Panc1 (cell line): ENCODE measurements around the gene TAAR2. TPM values are rescaled to one million over a fixed set of nuclear protein-coding genes. Genes with fewer than 3 reads are reported as not detected.

Experiments used
- ATAC-seq: fragments of 200-7000 bp; cut with Tn5 transposase; 2 replicates; pipeline ENCODE4 v1.9.1; 2020; ENCODE audit warnings: mild to moderate bottlenecking, moderate library complexity
- BruUV-seq: library from RNA; stranded (reverse); fragments of 400-500 nt; replicated peaks from 2 replicates; lab custom pipeline; 2021; lab: Mats Ljungman, UMichigan
- CTCF ChIA-PET: fragments of 300-600 bp; sonication (Branson Sonifier 250); formaldehyde crosslinking; loops from one replicate; lab custom pipeline; 2022; ENCODE audit warnings: antibody characterized with exemption; lab: Charles Lee
- POLR2A ChIA-PET: fragments of 300-600 bp; sonication (Branson Sonifier 250); formaldehyde crosslinking; loops from one replicate; lab custom pipeline; 2022; ENCODE audit warnings: antibody characterized with exemption; lab: Charles Lee
- DNase-seq: peaks from one replicate; pipeline ENCODE4 v3.0.0-alpha.2; 2010; ENCODE audit warnings: low read depth, low spot score
- H3K27ac ChIP-seq: 2 replicates; pipeline ENCODE4 v1.5.1; 2011; ENCODE audit warnings: mild to moderate bottlenecking, low read length, inconsistent platforms
- H3K27me3 ChIP-seq: fragments of 200-500 bp; sonication (Bioruptor generic); 2 replicates; pipeline ENCODE4 v1.6.0; 2014; ENCODE audit warnings: low read length, inconsistent platforms; ENCODE audit not compliant: control insufficient read depth, insufficient read depth
- H3K36me3 ChIP-seq: fragments of 200-500 bp; sonication (Bioruptor generic); 2 replicates; pipeline ENCODE4 v1.5.1; 2014; ENCODE audit warnings: inconsistent platforms, mild to moderate bottlenecking, low read length, moderate library complexity; ENCODE audit not compliant: control insufficient read depth, insufficient read depth
- H3K4me1 ChIP-seq: 2 replicates; pipeline ENCODE4 v1.5.1; 2011; ENCODE audit warnings: inconsistent platforms, mild to moderate bottlenecking, low read length, moderate library complexity; ENCODE audit not compliant: control insufficient read depth, insufficient read depth
- H3K4me3 ChIP-seq, 2 experiments: 2 replicates each; pipeline ENCODE4 v1.5.1; 2011 to 2012; ENCODE audit warnings: low read depth in 2 of 2, low read length in 2 of 2, mild to moderate bottlenecking in 2 of 2, inconsistent platforms in 1 of 2, moderate library complexity in 1 of 2
- H3K9me3 ChIP-seq: fragments of 200-500 bp; sonication (Bioruptor generic); 2 replicates; pipeline ENCODE4 v1.5.1; 2014; ENCODE audit warnings: low read depth, mild to moderate bottlenecking, inconsistent platforms, low read length, moderate library complexity; ENCODE audit not compliant: control insufficient read depth, insufficient read depth
- POLR2AphosphoS5 ChIP-seq: IDR thresholded peaks from 2 replicates; pipeline ENCODE4 v1.6.1; 2012; ENCODE audit warnings: mild to moderate bottlenecking, low read depth, low read length, moderate library complexity
- REST ChIP-seq, 2 experiments: IDR thresholded peaks; 2 replicates each; pipeline ENCODE4 v1.6.1; 2011 to 2012; ENCODE audit warnings: low read depth in 2 of 2, control low read depth in 1 of 2, low read length in 1 of 2, mild to moderate bottlenecking in 1 of 2, moderate library complexity in 1 of 2; ENCODE audit not compliant: insufficient read depth in 1 of 2
- SIN3A ChIP-seq: IDR thresholded peaks from 2 replicates; pipeline ENCODE4 v1.6.1; 2012; ENCODE audit warnings: low read depth, mild to moderate bottlenecking, low read length, moderate library complexity, borderline replicate concordance; ENCODE audit not compliant: insufficient read depth
- TCF7L2 ChIP-seq: IDR thresholded peaks from 2 replicates; pipeline ENCODE4 v1.6.1; 2011; ENCODE audit warnings: mild to moderate bottlenecking, low read depth, low read length, inconsistent platforms
- in situ Hi-C: cut with HindIII; loops from 2 replicates; pipeline ENCODE4 v1.10.0; 2016; ENCODE audit warnings: low sequenced_read_pairs, low pct_unique_long_range_greater_than_20kb
- intact Hi-C: fragments of 100-400 bp; cut with micrococcal nuclease; formaldehyde crosslinking; loops from one replicate; pipeline ENCODE4 v1.10.0; 2022; ENCODE audit not compliant: unreplicated experiment
- total RNA-seq: library from RNA; stranded (reverse); gene quantifications from one replicate; pipeline ENCODE4 v1.2.1, GENCODE V29; 2021; ENCODE audit not compliant: unreplicated experiment
- TF ChIP-seq, protein P1 (sequence below): fragments of 450-650 bp; IDR thresholded peaks from 2 replicates; pipeline ENCODE4 v1.5.1; 2017; ENCODE audit warnings: mild to moderate bottlenecking

TAAR2 gene
- total RNA-seq, 1 experiment from 2014 or later = not detected

DNA sequence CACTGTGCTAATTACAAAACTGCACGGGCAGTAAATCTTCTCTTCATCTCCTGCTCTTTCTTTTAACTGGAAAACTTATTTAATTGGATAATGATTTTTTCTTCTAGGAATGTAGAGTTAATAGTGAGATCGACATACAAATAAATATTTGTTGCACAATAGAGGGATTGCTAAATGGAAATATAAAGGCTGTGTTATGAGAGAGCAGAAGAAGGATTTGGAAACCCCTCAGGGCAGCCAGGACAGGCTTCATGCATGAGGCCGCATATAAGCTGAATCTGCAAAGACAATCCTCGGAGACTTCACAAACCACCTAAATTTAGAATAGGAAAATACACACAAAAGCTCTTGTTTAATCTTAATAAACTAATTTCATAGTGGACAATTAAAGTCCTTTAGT lies 37.8 kb upstream of the TAAR2 start:
- H3K4me1 ChIP-seq = no peaks in the 10 kb centered on the region
- no peaks in the 10 kb centered on the region for H3K9me3 ChIP-seq
- no peaks in the 10 kb centered on the region for H3K36me3 ChIP-seq
- CTCF ChIA-PET = no interaction called here
- ATAC-seq = no peak
- H3K27me3 ChIP-seq = no peaks in the 10 kb centered on the region
- no peak overlapping the region for H3K27ac ChIP-seq
- POLR2A ChIA-PET = no interaction called here
- TF ChIP-seq SIN3A (no peak), TCF7L2 (no peak), REST (IDR thresholded peaks at IDR 0.05; ENCODE audit: insufficient read depth in 1 of 2, low read depth in 2 of 2, low read length in 1 of 2) (no peak), POLR2AphosphoS5 (no peak)
- TF ChIP-seq, protein P1, sequence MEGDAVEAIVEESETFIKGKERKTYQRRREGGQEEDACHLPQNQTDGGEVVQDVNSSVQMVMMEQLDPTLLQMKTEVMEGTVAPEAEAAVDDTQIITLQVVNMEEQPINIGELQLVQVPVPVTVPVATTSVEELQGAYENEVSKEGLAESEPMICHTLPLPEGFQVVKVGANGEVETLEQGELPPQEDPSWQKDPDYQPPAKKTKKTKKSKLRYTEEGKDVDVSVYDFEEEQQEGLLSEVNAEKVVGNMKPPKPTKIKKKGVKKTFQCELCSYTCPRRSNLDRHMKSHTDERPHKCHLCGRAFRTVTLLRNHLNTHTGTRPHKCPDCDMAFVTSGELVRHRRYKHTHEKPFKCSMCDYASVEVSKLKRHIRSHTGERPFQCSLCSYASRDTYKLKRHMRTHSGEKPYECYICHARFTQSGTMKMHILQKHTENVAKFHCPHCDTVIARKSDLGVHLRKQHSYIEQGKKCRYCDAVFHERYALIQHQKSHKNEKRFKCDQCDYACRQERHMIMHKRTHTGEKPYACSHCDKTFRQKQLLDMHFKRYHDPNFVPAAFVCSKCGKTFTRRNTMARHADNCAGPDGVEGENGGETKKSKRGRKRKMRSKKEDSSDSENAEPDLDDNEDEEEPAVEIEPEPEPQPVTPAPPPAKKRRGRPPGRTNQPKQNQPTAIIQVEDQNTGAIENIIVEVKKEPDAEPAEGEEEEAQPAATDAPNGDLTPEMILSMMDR = no peak
- no peak for DNase-seq
- no TSS peak for BruUV-seq
- in situ Hi-C loops (no loop called here), intact Hi-C loops (loop anchor here (10.0 kb wide), 1 partner anchor 127 kb away; the partner anchor contains the start of gene TAAR9)
- H3K4me3 ChIP-seq = no peak overlapping the region

DNA sequence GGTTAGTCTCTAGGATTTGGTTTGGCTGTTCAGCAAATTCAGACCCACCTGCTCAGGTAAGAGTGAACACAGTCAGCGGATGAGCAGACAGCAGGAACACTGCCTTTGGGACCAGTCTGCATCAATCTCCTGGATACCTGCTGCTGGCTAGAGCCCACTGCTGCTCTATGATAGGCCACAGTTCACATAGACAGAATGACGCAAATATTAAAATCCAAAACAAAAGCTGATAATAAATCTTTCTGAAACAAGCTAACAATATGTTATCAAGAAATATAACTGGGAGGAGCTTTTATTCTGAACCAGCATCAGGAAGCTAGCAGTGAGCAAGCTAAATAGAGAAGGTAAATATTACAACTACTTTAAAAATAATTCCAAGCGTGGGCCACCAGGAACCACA lies 35.0 kb upstream of the TAAR2 start, which contains the start of gene TAAR1:
TSS of gene TAAR1 (minus strand) at position 101 of the 400 bp plus-strand sequence. CDS start 13,179 bp downstream, outside the sequence.
- Histone ChIP-seq H3K4me3 (no peak within 1 kb of the TSS), H3K9me3 (no peaks in the 10 kb centered on the region), H3K36me3 (no peaks in the 10 kb centered on the region), H3K27ac (no peak within 1 kb of the TSS), H3K27me3 (no peaks in the 10 kb centered on the region), H3K4me1 (no peaks in the 10 kb centered on the region)
- intact Hi-C loops = no loop called here
- no TSS peak for BruUV-seq
- no peak for DNase-seq
- ATAC-seq = no peak
- in situ Hi-C loops = no loop called here
- ChIA-PET CTCF (no interaction called here), POLR2A (no interaction called here)
- TF ChIP-seq SIN3A (no peak), TCF7L2 (no peak), REST (IDR thresholded peaks at IDR 0.05; ENCODE audit: insufficient read depth in 1 of 2, low read depth in 2 of 2, low read length in 1 of 2) (no peak), POLR2AphosphoS5 (no peak)
- TF ChIP-seq, protein P1 = no peak
